GM12801 (cell line): ENCODE results near the gene PPARG.

Experiments used
- TF ChIP-seq, protein P1 (sequence below): IDR thresholded peaks from one replicate; pipeline ENCODE4 v1.5.1; 2011; ENCODE audit warnings: control low read depth; ENCODE audit not compliant: insufficient read length; ENCODE audit errors: extremely low read depth

PPARG gene

DNA sequence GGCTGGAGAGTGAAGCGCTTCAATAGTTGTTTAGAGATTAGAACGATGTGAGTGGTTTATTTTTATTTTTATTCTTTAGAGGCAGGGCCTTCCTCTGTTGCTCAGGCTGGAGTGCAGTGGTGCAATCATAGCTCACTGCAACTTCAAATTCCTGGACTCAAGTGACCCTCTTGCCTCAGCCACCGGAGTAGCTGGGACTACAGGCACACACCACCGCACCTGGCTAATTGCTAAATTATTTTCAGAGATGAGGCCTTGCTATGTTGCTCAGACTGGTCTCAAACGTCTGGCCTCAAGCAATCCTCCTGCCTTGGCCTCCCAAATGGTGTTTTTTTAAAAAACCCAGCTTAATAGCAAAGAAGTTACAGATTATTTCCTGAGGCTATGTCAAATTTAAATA, 29.0 kb downstream of the PPARG start:
- TF ChIP-seq, protein P1, sequence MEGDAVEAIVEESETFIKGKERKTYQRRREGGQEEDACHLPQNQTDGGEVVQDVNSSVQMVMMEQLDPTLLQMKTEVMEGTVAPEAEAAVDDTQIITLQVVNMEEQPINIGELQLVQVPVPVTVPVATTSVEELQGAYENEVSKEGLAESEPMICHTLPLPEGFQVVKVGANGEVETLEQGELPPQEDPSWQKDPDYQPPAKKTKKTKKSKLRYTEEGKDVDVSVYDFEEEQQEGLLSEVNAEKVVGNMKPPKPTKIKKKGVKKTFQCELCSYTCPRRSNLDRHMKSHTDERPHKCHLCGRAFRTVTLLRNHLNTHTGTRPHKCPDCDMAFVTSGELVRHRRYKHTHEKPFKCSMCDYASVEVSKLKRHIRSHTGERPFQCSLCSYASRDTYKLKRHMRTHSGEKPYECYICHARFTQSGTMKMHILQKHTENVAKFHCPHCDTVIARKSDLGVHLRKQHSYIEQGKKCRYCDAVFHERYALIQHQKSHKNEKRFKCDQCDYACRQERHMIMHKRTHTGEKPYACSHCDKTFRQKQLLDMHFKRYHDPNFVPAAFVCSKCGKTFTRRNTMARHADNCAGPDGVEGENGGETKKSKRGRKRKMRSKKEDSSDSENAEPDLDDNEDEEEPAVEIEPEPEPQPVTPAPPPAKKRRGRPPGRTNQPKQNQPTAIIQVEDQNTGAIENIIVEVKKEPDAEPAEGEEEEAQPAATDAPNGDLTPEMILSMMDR = no peak

DNA sequence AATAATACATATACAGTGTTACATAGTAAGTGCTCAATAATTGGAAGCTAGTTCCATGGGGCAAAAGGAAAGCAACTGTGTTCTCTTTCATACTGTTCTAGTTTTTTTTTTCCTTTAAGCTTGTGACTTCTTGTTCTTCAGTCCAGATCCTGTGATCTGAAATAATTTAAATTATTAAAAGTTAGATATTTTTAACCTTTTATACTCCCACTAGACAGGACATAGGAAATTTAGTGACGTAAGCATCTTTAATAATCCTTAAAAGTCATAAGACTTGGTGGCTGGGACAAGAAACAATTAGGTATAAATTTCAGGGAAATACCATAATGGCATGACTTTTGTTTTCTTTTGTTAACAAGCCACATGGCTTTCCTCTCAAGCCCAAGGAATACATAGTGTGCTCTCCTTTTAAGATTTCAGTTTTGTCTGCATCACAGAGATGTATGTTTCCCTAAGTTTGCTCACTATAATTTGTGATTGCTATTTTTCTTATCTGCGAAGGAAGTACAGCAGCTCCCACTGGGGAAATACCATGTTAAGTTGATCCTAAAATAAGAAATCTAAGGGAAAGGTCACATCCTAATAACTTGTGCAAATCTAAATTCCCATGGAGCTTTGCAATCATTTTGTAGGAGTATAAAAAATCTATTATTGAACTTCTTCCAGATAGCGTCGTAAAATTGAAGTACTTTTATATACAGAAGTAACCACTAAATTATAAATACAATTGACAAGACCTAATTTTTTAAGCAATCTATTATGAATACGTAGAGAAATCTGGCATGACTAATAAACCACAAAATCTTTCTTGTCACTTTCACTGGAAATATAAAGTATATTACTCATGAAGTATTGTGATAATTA, 30.1 kb downstream of the PPARG start:
- TF ChIP-seq, protein P1 = no peak

DNA sequence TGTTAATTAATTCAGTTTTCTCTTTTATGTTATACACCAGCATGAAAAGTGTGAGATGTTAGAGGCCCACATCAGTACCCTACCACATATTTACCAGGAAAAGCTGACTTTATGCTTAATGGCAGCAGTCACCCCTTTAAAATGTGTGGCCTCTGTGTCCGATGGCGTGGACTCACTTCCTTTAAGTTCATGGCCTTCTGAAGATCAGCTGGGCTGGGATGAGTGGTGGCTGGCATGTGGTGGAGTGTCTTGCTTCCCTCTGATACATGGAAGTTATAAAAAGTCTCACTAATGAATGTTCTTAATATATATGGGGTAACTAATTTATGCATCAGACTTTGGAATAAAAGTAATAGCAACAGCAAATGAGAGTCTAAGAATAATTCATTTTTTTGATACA, 32.1 kb downstream of the PPARG start:
- TF ChIP-seq, protein P1 = no peak

DNA sequence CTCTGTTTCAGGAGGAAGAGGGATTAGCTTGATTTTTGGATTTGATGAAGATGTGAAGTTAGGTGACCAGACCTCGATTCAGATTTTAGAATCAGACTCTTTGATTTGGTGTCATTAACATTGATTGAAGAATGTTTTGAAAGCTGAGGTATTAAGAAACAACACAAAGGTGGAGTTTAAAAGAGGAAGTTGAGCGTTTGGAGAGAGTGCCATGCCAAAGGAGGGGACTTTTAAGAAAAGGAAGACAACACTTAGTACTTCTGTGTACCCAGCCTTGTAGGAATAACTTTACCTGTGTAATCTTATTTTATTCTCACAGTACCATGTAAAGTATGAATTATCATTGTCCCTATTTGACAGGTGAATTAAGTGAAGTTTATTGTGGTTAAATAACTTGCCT, 34.4 kb downstream of the PPARG start:
- TF ChIP-seq, protein P1 = no peak

DNA sequence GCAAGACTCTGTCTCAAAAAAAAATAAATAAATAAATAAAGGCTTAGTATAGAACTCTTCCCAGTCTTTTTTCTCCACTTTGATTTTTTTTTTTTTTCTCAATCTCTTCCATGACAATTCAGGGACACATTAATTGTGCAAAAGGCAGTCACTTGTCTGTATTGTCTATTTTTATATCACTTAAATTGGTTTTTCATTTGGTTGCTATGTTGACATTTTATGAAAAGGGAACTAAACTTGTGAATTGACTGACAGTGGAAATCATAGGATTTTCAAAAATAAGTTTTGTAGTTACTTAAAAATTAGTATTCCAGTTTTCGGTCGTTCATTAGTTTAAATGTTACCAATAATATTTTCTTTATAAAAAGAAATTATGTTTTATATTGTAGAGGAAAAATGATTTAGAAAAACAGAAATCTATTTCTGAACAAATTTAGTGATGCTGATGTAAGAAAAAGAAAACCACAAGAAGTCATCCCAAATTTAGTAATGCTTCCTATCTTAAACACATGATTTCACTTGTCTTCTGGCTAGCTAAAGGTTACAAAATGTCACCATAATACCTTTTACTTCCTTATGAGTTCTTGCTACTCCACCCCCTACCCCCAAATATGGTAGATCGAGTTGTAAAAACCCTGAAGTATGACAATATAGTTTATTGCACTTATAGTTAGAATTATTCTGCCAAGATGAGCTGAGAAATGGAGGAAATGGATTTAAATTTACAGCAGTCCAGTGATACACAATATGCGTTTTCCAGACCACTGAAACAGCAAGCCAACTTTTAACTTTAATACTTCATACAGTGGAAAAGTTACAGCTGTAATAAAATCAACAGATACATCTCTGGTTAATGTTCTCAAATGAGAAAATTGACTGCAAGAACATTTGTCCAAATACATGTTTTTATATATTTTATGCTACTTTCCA, 37.0 kb downstream of the PPARG start:
- TF ChIP-seq, protein P1 = no peak

DNA sequence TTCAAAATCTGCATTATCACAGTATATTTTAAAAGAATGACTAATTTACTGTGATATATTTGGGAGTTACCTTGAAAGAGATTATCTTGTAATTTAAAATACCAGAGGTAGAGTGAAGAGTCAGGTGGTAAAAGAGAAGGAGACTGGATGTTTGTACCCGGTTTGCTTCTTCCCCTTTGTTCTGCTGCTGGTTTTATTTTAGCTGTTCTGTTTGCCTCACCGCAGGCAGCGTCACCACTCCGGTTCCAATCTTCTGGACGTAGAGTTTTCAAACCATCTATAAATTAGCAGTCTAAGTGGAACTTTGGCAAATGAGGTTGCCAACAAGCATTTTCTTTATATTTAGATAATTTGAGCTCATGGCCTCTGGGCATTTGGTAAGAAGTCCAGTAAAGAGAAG, 38.2 kb downstream of the PPARG start:
- TF ChIP-seq, protein P1 = no peak

DNA sequence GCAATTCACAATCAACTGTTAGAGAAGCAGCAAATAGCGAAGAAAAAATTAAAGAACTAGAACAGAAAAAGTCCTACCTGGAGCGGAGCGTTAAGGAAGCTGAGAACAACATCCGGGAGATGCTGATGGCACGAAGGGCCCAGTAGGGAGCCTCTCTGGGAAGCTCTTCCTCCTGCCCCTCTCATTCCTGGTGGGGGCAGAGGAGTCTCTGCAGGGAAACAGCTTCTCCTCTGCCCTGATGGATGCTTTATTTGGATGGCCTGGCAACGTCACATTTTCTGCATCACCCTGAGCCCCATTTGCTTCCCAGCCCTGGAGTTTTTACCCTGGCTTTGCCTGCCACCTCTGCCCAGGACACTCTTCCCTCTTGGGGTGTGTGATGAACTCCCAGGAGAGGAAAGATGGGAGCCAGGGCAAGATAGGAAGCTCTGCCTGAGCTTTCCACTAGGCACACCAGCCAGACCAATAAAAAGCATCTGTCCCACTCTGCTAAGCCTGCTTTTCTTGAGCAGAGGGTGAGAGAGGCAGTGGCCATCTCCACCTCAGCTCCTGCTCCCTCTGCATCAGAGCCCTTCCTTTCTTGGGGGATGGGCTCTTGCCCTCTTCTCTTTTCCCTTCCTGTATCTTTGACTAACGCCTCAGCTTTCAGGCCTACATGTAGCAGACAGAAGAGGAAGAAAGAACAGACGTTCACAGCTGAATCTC, 39.4 kb downstream of the PPARG start:
- TF ChIP-seq, protein P1 = no peak
